Neural progenitor cell (in vitro differentiated cells): ENCODE data around the gene GMDS. TPM values are rescaled to one million over a fixed set of nuclear protein-coding genes. Genes with fewer than 3 reads are reported as not detected.

Experiments
- DNase-seq: peaks from one replicate; pipeline ENCODE4 v3.0.0-alpha.2; 2016; ENCODE audit warnings: low spot score
- H2AFZ ChIP-seq: fragments of 200-600 bp; sonication (generic); replicated peaks from 2 replicates; pipeline ENCODE4 v1.6.1; 2016; ENCODE audit warnings: antibody characterized with exemption
- H3F3A ChIP-seq: fragments of 200-600 bp; sonication (generic); 2 replicates; pipeline ENCODE4 v1.6.1; 2016; ENCODE audit warnings: antibody characterized with exemption, low read depth
- H3K27ac ChIP-seq: fragments of 200-600 bp; sonication (generic); 2 replicates; pipeline ENCODE4 v1.5.1; 2016; ENCODE audit warnings: mild to moderate bottlenecking
- H3K27me3 ChIP-seq: fragments of 200-600 bp; sonication (generic); 2 replicates; pipeline ENCODE4 v1.6.1; 2016; ENCODE audit warnings: mild to moderate bottlenecking, moderate library complexity
- H3K36me3 ChIP-seq: fragments of 200-600 bp; sonication (generic); 2 replicates; pipeline ENCODE4 v1.5.1; 2016
- H3K4me1 ChIP-seq: fragments of 200-600 bp; sonication (generic); 2 replicates; pipeline ENCODE4 v1.6.1; 2016; ENCODE audit warnings: mixed run types
- H3K4me2 ChIP-seq: fragments of 200-600 bp; sonication (generic); 2 replicates; pipeline ENCODE4 v1.6.1; 2016
- H3K4me3 ChIP-seq: fragments of 200-600 bp; sonication (generic); 2 replicates; pipeline ENCODE4 v1.5.1; 2016
- H3K79me2 ChIP-seq: fragments of 200-600 bp; sonication (generic); 2 replicates; pipeline ENCODE4 v1.6.1; 2016; ENCODE audit warnings: low read depth
- H3K9ac ChIP-seq: fragments of 200-600 bp; sonication (generic); 2 replicates; pipeline ENCODE4 v1.6.1; 2016
- H3K9me3 ChIP-seq: fragments of 200-600 bp; sonication (generic); 2 replicates; pipeline ENCODE4 v1.5.1; 2016; ENCODE audit warnings: low read depth
- H4K20me1 ChIP-seq: fragments of 200-600 bp; sonication (generic); 2 replicates; pipeline ENCODE4 v1.6.1; 2016; ENCODE audit warnings: low read depth
- H3K27ac Mint-ChIP-seq: 3 replicates; pipeline ENCODE4 v1.8.0; 2021; ENCODE audit warnings: mixed read lengths
- H3K27me3 Mint-ChIP-seq: 2 replicates; pipeline ENCODE4 v1.8.0; 2022; ENCODE audit warnings: low read depth, mild to moderate bottlenecking, inconsistent platforms, moderate library complexity, mixed read lengths; ENCODE audit not compliant: insufficient read depth
- H3K36me3 Mint-ChIP-seq: 3 replicates; pipeline ENCODE4 v1.8.0; 2021; ENCODE audit warnings: mixed read lengths
- H3K4me1 Mint-ChIP-seq: 3 replicates; pipeline ENCODE4 v1.8.0; 2021; ENCODE audit warnings: mixed read lengths
- H3K4me3 Mint-ChIP-seq: 3 replicates; pipeline ENCODE4 v1.8.0; 2021; ENCODE audit warnings: mild to moderate bottlenecking, moderate library complexity, mixed read lengths
- H3K9me3 Mint-ChIP-seq: 3 replicates; pipeline ENCODE4 v1.8.0; 2020; ENCODE audit warnings: mixed read lengths
- EZH2 ChIP-seq: fragments of 200-600 bp; sonication (generic); IDR thresholded peaks from 2 replicates; pipeline ENCODE4 v1.6.1; 2017; ENCODE audit warnings: antibody characterized with exemption, mild to moderate bottlenecking, moderate library complexity
- EZH2phosphoT487 ChIP-seq: fragments of 200-600 bp; sonication (generic); IDR thresholded peaks from 2 replicates; pipeline ENCODE4 v1.6.1; 2017; ENCODE audit warnings: antibody characterized with exemption
- total RNA-seq: library from RNA; depleted of rRNA; stranded (reverse); fragments of >200 nt; gene quantifications from 2 replicates; pipeline ENCODE4 v1.2.3, GENCODE V29; 2015; ENCODE audit warnings: low replicate concordance
- TF ChIP-seq, protein P1 (sequence below): fragments of 200-600 bp; sonication (generic); IDR thresholded peaks from 2 replicates; pipeline ENCODE4 v1.5.1; 2017; ENCODE audit warnings: antibody characterized with exemption, mild to moderate bottlenecking

GMDS gene
- total RNA-seq, 1 donor from 2014 or later: 22.6 TPM

DNA sequence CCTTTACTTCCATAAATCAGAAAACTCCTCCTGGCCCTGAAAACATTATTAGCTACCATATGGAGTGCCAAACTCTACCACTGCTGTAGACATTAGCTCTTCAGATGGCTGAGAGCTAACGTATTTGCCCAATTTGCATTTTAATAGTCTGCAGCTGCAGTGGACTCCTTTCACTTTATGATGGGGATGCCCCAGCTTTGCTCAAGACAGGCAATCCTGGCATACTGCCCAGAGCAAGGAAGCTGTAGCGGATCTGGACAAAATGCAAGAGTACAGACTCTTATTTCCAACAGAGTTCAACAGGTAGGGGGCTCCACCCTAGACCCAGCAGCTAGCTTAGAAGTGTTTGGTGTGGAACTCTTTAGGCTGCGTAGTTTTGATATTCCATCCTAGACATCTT, 389.0 kb downstream of the GMDS start:
- H3K27me3 Mint-ChIP-seq: peaks cover 5% of the 10 kb centered on the region
- Histone ChIP-seq H3F3A (no peaks in the 10 kb centered on the region), H3K79me2 (no peaks in the 10 kb centered on the region), H3K4me2 (no peak overlapping the region), H3K9me3 (no peaks in the 10 kb centered on the region), H3K4me3 (no peak overlapping the region), H2AFZ (peak overlapping the region; percentile 17), H3K36me3 (no peaks in the 10 kb centered on the region), H4K20me1 (no peaks in the 10 kb centered on the region), H3K27me3 (no peaks in the 10 kb centered on the region), H3K4me1 (peaks cover 3% of the 10 kb centered on the region), H3K27ac (no peak overlapping the region), H3K9ac (no peak overlapping the region)
- no peak overlapping the region for H3K4me3 Mint-ChIP-seq
- TF ChIP-seq, protein P1, sequence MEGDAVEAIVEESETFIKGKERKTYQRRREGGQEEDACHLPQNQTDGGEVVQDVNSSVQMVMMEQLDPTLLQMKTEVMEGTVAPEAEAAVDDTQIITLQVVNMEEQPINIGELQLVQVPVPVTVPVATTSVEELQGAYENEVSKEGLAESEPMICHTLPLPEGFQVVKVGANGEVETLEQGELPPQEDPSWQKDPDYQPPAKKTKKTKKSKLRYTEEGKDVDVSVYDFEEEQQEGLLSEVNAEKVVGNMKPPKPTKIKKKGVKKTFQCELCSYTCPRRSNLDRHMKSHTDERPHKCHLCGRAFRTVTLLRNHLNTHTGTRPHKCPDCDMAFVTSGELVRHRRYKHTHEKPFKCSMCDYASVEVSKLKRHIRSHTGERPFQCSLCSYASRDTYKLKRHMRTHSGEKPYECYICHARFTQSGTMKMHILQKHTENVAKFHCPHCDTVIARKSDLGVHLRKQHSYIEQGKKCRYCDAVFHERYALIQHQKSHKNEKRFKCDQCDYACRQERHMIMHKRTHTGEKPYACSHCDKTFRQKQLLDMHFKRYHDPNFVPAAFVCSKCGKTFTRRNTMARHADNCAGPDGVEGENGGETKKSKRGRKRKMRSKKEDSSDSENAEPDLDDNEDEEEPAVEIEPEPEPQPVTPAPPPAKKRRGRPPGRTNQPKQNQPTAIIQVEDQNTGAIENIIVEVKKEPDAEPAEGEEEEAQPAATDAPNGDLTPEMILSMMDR: no peak
- TF ChIP-seq EZH2 (no peak), EZH2phosphoT487 (no peak)
- H3K4me1 Mint-ChIP-seq: peaks cover 9% of the 10 kb centered on the region
- H3K27ac Mint-ChIP-seq: no peak overlapping the region
- DNase-seq: no peak
- no peaks in the 10 kb centered on the region for H3K9me3 Mint-ChIP-seq
- H3K36me3 Mint-ChIP-seq: no peaks in the 10 kb centered on the region

DNA sequence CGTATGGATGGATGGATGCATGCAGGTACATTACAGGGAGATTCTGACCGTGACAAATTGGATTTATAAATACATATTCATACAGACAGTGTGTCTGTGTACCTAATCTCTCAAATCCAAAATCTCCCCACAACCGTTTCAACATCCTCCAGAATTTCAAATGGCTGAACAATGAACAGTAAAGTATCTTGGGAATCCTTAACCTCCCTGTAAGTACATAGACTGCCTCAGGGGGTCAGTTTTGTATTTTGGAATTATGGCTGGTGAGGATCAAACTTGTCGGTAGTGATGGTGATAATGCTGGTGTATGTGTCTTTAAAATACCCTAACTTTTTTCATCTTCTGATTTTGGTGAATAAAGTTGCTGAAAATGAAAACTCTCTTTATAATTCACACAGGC, 389.5 kb downstream of the GMDS start:
- Histone ChIP-seq H3F3A (no peaks in the 10 kb centered on the region), H4K20me1 (no peaks in the 10 kb centered on the region), H3K9ac (no peak overlapping the region), H3K4me1 (peaks cover 3% of the 10 kb centered on the region), H3K27ac (no peak overlapping the region), H3K79me2 (no peaks in the 10 kb centered on the region), H3K4me3 (no peak overlapping the region), H3K36me3 (no peaks in the 10 kb centered on the region), H3K27me3 (no peaks in the 10 kb centered on the region), H3K4me2 (no peak overlapping the region), H2AFZ (no peak overlapping the region), H3K9me3 (no peaks in the 10 kb centered on the region)
- H3K27ac Mint-ChIP-seq: no peak overlapping the region
- H3K27me3 Mint-ChIP-seq: peaks cover 5% of the 10 kb centered on the region
- peaks cover 9% of the 10 kb centered on the region for H3K4me1 Mint-ChIP-seq
- H3K4me3 Mint-ChIP-seq: no peak overlapping the region
- no peaks in the 10 kb centered on the region for H3K9me3 Mint-ChIP-seq
- no peak for TF ChIP-seq EZH2phosphoT487
- no peak for TF ChIP-seq EZH2
- TF ChIP-seq, protein P1: no peak
- H3K36me3 Mint-ChIP-seq: no peaks in the 10 kb centered on the region
- DNase-seq: no peak

GRCh38 chr6:1854296-1854695, 391.1 kb downstream of the GMDS start:
- no peak overlapping the region for H3K27ac ChIP-seq
- Mint-ChIP-seq H3K4me3 (no peak overlapping the region), H3K4me1 (peaks cover 11% of the 10 kb centered on the region), H3K27ac (no peak overlapping the region), H3K9me3 (no peaks in the 10 kb centered on the region), H3K27me3 (peaks cover 5% of the 10 kb centered on the region), H3K36me3 (no peaks in the 10 kb centered on the region)
- no peaks in the 10 kb centered on the region for H3F3A ChIP-seq
- no peaks in the 10 kb centered on the region for H3K9me3 ChIP-seq
- H3K79me2 ChIP-seq: no peaks in the 10 kb centered on the region
- no peak overlapping the region for H2AFZ ChIP-seq
- no peaks in the 10 kb centered on the region for H3K36me3 ChIP-seq
- no peak overlapping the region for H3K4me3 ChIP-seq
- H3K4me1 ChIP-seq: peaks cover 9% of the 10 kb centered on the region
- H3K9ac ChIP-seq: no peak overlapping the region
- H3K4me2 ChIP-seq: no peak overlapping the region
- H3K27me3 ChIP-seq: no peaks in the 10 kb centered on the region
- no peaks in the 10 kb centered on the region for H4K20me1 ChIP-seq
- DNase-seq: no peak
- TF ChIP-seq, protein P1: no peak
- TF ChIP-seq EZH2 (no peak), EZH2phosphoT487 (no peak)

DNA sequence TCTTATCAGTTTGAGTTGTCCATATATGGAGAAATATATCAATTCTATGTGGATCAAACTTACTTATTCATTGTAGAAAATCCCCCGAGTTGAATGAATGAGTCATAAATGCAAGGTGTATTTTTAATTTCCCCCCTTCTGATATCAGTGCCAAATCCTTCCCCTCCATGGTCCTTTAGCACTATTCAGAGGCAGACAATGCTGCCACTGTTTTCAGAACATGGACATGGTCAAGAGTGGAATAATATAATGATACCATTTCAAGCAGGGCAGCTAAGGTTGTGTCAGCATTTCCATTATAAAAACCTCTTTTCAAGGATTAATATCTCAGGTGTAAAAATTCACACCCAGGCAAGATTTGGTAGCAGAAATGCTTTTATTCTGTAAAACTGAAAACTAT, 391.6 kb downstream of the GMDS start:
- Histone ChIP-seq H3K27me3 (no peaks in the 10 kb centered on the region), H3K4me1 (peaks cover 9% of the 10 kb centered on the region), H3K9me3 (no peaks in the 10 kb centered on the region), H3K9ac (no peak overlapping the region), H3K27ac (no peak overlapping the region), H3K36me3 (no peaks in the 10 kb centered on the region), H3K4me3 (no peak overlapping the region), H3F3A (no peaks in the 10 kb centered on the region), H3K4me2 (no peak overlapping the region), H4K20me1 (no peaks in the 10 kb centered on the region), H2AFZ (no peak overlapping the region), H3K79me2 (no peaks in the 10 kb centered on the region)
- DNase-seq: no peak
- TF ChIP-seq EZH2 (no peak), EZH2phosphoT487 (no peak)
- TF ChIP-seq, protein P1: no peak
- Mint-ChIP-seq H3K27ac (no peak overlapping the region), H3K9me3 (no peaks in the 10 kb centered on the region), H3K27me3 (peaks cover 5% of the 10 kb centered on the region), H3K4me1 (peaks cover 11% of the 10 kb centered on the region), H3K36me3 (no peaks in the 10 kb centered on the region), H3K4me3 (no peak overlapping the region)
